Gastroesophageal sphincter (tissue), 3 donors: ENCODE measurements around the gene LRRC73.

Experiments
- CTCF ChIP-seq, 4 experiments: fragments of 200-600 bp in 2 of 4; fragments of 450-650 bp in 2 of 4; sonication (generic) in 1 of 4; IDR thresholded peaks; one replicate each; pipeline ENCODE4 v1.5.1; 2017 to 2019; ENCODE audit warnings: antibody characterized with exemption in 4 of 4, mild to moderate bottlenecking in 2 of 4, moderate library complexity in 2 of 4
- POLR2AphosphoS5 ChIP-seq: sonication (generic); formaldehyde crosslinking; IDR thresholded peaks from one replicate; pipeline ENCODE4 v1.6.1; 2017; ENCODE audit warnings: antibody characterized with exemption

DNA sequence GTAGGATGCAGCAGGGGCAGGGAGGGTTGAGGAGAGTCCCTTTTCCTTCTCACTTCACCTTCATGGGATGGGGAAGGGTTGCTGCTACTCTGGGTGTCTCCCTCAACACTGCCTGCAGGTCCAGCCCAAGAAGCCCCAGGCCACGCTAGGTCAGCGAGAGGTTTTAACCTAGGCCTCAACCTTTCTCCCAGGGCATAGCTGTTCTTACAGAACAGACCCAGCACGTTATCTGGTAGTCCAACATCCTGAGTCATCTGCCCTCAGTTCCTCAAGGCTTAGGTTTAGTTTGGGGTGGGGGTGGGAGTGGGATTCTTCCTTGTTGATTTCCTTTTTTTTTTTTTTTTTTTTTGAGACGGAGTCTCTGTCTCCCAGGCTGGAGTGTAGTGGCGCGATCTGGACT, 15.8 kb downstream of the LRRC73 start:
- no peak for TF ChIP-seq CTCF (IDR thresholded peaks at IDR 0.05)
- no peak for TF ChIP-seq POLR2AphosphoS5
